SK-N-SH (cell line): Measurements from ENCODE around the gene KRT9. TPM values are rescaled to one million over a fixed set of nuclear protein-coding genes. Genes with fewer than 3 reads are reported as not detected.
"Not testable (repeated sequence)": the region's sequence is repeated elsewhere in the genome, so short reads cannot be mapped to it uniquely, and the experiment has no call there.

Source experiments
- CTCF ChIA-PET: fragments of 300-600, 350-600 bp; formaldehyde crosslinking; extraction: SDS; loops from one replicate; lab custom pipeline; 2021; lab: Yijun Ruan, JAX
- POLR2A ChIA-PET: fragments of 350-600 bp; sonication (Branson Sonifier 250); formaldehyde crosslinking; extraction: SDS; loops from one replicate; lab custom pipeline; 2020; ENCODE audit warnings: antibody characterized with exemption, inconsistent platforms; lab: Yijun Ruan, JAX
- DNase-seq: peaks from one replicate; pipeline ENCODE4 v3.0.0; 2012
- H2AFZ ChIP-seq: fragments of 200-600 bp; sonication (generic); 2 replicates; pipeline ENCODE4 v1.8.1; 2016; ENCODE audit warnings: antibody characterized with exemption, mild to moderate bottlenecking, low read depth
- H3F3A ChIP-seq: fragments of 200-600 bp; sonication (generic); replicated peaks from 2 replicates; pipeline ENCODE3; 2016; ENCODE audit warnings: antibody characterized with exemption, mild to moderate bottlenecking; ENCODE audit not compliant: insufficient read depth
- H3K27ac ChIP-seq, 2 experiments: fragments of 200-500 bp in 1 of 2; fragments of 200-600 bp in 1 of 2; sonication (Bioruptor generic) in 1 of 2; sonication (generic), shearing (Covaris generic) in 1 of 2; 2 replicates each; pipeline versions ENCODE4 v1.5.1 to v1.6.1; 2014 to 2016; ENCODE audit warnings: low read depth in 2 of 2, inconsistent platforms in 1 of 2, low read length in 1 of 2, mild to moderate bottlenecking in 1 of 2, mixed read lengths in 1 of 2
- H3K27me3 ChIP-seq: fragments of 200-600 bp; sonication (generic), shearing (Covaris generic); 2 replicates; pipeline ENCODE4 v1.6.1; 2016; ENCODE audit warnings: mixed run types; ENCODE audit not compliant: insufficient read depth
- H3K36me3 ChIP-seq, 2 experiments: fragments of 200-500 bp in 1 of 2; fragments of 200-600 bp in 1 of 2; sonication (Bioruptor generic) in 1 of 2; sonication (generic) in 1 of 2; replicated peaks in 1 of 2; 2 replicates each; pipeline versions ENCODE3 to v1.5.1; 2014 to 2016; ENCODE audit warnings: low read length in 1 of 2, mild to moderate bottlenecking in 1 of 2; ENCODE audit not compliant: insufficient read depth in 2 of 2, control insufficient read depth in 1 of 2
- H3K4me1 ChIP-seq, 2 experiments: fragments of 200-500 bp in 1 of 2; fragments of 200-600 bp in 1 of 2; sonication (Bioruptor generic) in 1 of 2; sonication (generic), shearing (Covaris generic) in 1 of 2; 2 replicates each; pipeline versions ENCODE4 v1.5.1 to v1.6.1; 2014 to 2016; ENCODE audit warnings: low read depth in 1 of 2, low read length in 1 of 2, mixed run types in 1 of 2; ENCODE audit not compliant: insufficient read depth in 2 of 2, control insufficient read depth in 1 of 2
- H3K4me2 ChIP-seq: fragments of 200-600 bp; sonication (generic), shearing (Covaris generic); 2 replicates; pipeline ENCODE4 v1.6.1; 2017; ENCODE audit warnings: mixed run types
- H3K4me3 ChIP-seq, 2 experiments: fragments of 200-500 bp in 1 of 2; fragments of 200-600 bp in 1 of 2; sonication (Bioruptor generic) in 1 of 2; sonication (generic), shearing (Covaris generic) in 1 of 2; 2 replicates each; pipeline versions ENCODE4 v1.5.1 to v1.8.1; 2014 to 2016; ENCODE audit warnings: low read depth in 2 of 2, inconsistent platforms in 1 of 2, low read length in 1 of 2, mild to moderate bottlenecking in 1 of 2, mixed read lengths in 1 of 2, moderate library complexity in 1 of 2
- H3K79me2 ChIP-seq: fragments of 200-600 bp; sonication (generic); 2 replicates; pipeline ENCODE4 v1.8.1; 2017; ENCODE audit warnings: mild to moderate bottlenecking; ENCODE audit not compliant: insufficient read depth
- H3K9ac ChIP-seq: fragments of 200-600 bp; sonication (generic); 2 replicates; pipeline ENCODE4 v1.6.1; 2017; ENCODE audit warnings: mixed run types
- H3K9me2 ChIP-seq: fragments of 200-600 bp; sonication (generic); 2 replicates; pipeline ENCODE4 v1.6.1; 2017; ENCODE audit warnings: mixed run types
- H3K9me3 ChIP-seq: fragments of 200-600 bp; sonication (generic); 2 replicates; pipeline ENCODE4 v1.6.1; 2017; ENCODE audit warnings: mixed run types, mild to moderate bottlenecking, moderate library complexity
- H4K20me1 ChIP-seq: fragments of 200-600 bp; sonication (generic); 2 replicates; pipeline ENCODE4 v1.6.1; 2017; ENCODE audit warnings: mild to moderate bottlenecking, mixed run types; ENCODE audit not compliant: insufficient read depth
- CHD2 ChIP-seq: fragments of 150-350 bp; IDR thresholded peaks from 2 replicates; pipeline ENCODE4 v1.6.1; 2018; ENCODE audit warnings: low read length; ENCODE audit not compliant: partially characterized antibody
- ELF1 ChIP-seq: IDR thresholded peaks from 2 replicates; pipeline ENCODE4 v1.4.0; 2012
- EP300 ChIP-seq, 2 experiments: IDR thresholded peaks; 2 replicates each; pipeline versions ENCODE4 v1.4.0 to v1.6.1; 2012; ENCODE audit warnings: borderline replicate concordance in 1 of 2, low read depth in 1 of 2, low read length in 1 of 2
- FOSL2 ChIP-seq: IDR thresholded peaks from 2 replicates; pipeline ENCODE4 v1.4.0; 2012; ENCODE audit warnings: low read depth, mild to moderate bottlenecking, moderate library complexity, borderline replicate concordance
- FOXJ3 ChIP-seq: sonication (generic); formaldehyde crosslinking; IDR thresholded peaks from 2 replicates; pipeline ENCODE4 v1.5.1; 2020; ENCODE audit warnings: mild to moderate bottlenecking, missing genetic modification reagents
- FOXM1 ChIP-seq: IDR thresholded peaks from 2 replicates; pipeline ENCODE4 v1.4.0; 2012; ENCODE audit warnings: low read depth, mild to moderate bottlenecking
- GATA2 ChIP-seq: sonication (generic); formaldehyde crosslinking; IDR thresholded peaks from 2 replicates; pipeline ENCODE4 v1.5.0; 2020; ENCODE audit warnings: mild to moderate bottlenecking, missing genetic modification reagents
- JUND ChIP-seq: IDR thresholded peaks from 2 replicates; pipeline ENCODE4 v1.4.0; 2012
- NFIC ChIP-seq: IDR thresholded peaks from 2 replicates; pipeline ENCODE4 v1.4.0; 2012; ENCODE audit warnings: borderline replicate concordance
- NRF1 ChIP-seq: IDR thresholded peaks from 2 replicates; pipeline ENCODE4 v1.6.1; 2012; ENCODE audit warnings: low read depth, mild to moderate bottlenecking, low read length
- RAD21 ChIP-seq: IDR thresholded peaks from 2 replicates; pipeline ENCODE4 v1.6.1; 2012; ENCODE audit warnings: mild to moderate bottlenecking, low read length
- RCOR1 ChIP-seq: fragments of 150-350 bp; IDR thresholded peaks from 2 replicates; pipeline ENCODE4 v1.6.1; 2017; ENCODE audit warnings: antibody characterized with exemption, low read length
- TEAD4 ChIP-seq: IDR thresholded peaks from 2 replicates; pipeline ENCODE4 v1.4.0; 2012; ENCODE audit warnings: mild to moderate bottlenecking, borderline replicate concordance; ENCODE audit not compliant: insufficient read depth
- USF1 ChIP-seq: IDR thresholded peaks from 2 replicates; pipeline ENCODE4 v1.4.0; 2012; ENCODE audit warnings: low read depth, borderline replicate concordance
- ZBTB33 ChIP-seq: IDR thresholded peaks from 2 replicates; pipeline ENCODE4 v1.4.0; 2012; ENCODE audit warnings: low read depth, borderline replicate concordance
- WGBS: methylation state at CpG from one replicate; pipeline ENCODE4 v1.1.6; 2017; ENCODE audit warnings: low lambda C conversion rate; 5-methylcytosine and 5-hydroxymethylcytosine counted together
- polyA plus RNA-seq, 3 experiments: library from polyadenylated mRNA; depleted of rRNA; stranded (reverse); fragments of >200 nt; gene quantifications; 2 replicates each; pipeline ENCODE4 v1.2.3, GENCODE V29; 2012
- TF ChIP-seq, protein P1 (sequence below): fragments of 200-600 bp; sonication (generic); IDR thresholded peaks from 2 replicates; pipeline ENCODE4 v1.6.1; 2017; ENCODE audit warnings: antibody characterized with exemption, mild to moderate bottlenecking, moderate library complexity

KRT9 gene
- polyA plus RNA-seq, 1 of the 3 experiments (the other 2 are of a cell fraction) = not detected

- TF ChIP-seq EP300 (IDR thresholded peaks at IDR 0.05; ENCODE audit: borderline replicate concordance in 1 of 2, low read depth in 1 of 2, low read length in 1 of 2) (no peak), CHD2 (no peak), RAD21 (no peak), FOXM1 (no peak)
Observed at GRCh38 chr17:41617698-41618097, 45.8 kb upstream of the KRT9 start (continued).

- Histone ChIP-seq H3K4me2 (no peak overlapping the region), H3K4me3 (no peak overlapping the region), H3K9me3 (no peaks in the 10 kb centered on the region), H3K36me3 (no peaks in the 10 kb centered on the region), H3K4me1 (peaks cover 0 to 14% of the 10 kb centered on the region in 2 experiments; a peak in 1 of 4 replicates), H3K79me2 (no peaks in the 10 kb centered on the region), H3K9ac (no peak overlapping the region), H3F3A (no peaks in the 10 kb centered on the region), H3K27me3 (no peaks in the 10 kb centered on the region), H3K27ac (no peak overlapping the region), H4K20me1 (no peaks in the 10 kb centered on the region), H3K9me2 (no peaks in the 10 kb centered on the region), H2AFZ (no peak overlapping the region)
- CTCF ChIA-PET = interaction anchor here (1.2 to 1.6 kb wide), 2 partner anchors 31 to 69 kb away, joined by 3 to 7 read pairs; no protein-coding TSS in a partner anchor
- TF ChIP-seq USF1 (no peak), FOXJ3 (CRISPR knock-in tag) (no peak), TEAD4 (no peak), NRF1 (no peak), NFIC (no peak), GATA2 (CRISPR knock-in tag) (no peak), JUND (no peak), ELF1 (no peak), FOSL2 (no peak), FOXM1 (no peak), EP300 (IDR thresholded peaks at IDR 0.05; ENCODE audit: borderline replicate concordance in 1 of 2, low read depth in 1 of 2, low read length in 1 of 2) (no peak), RAD21 (no peak), ZBTB33 (no peak), RCOR1 (no peak)
- TF ChIP-seq, protein P1, sequence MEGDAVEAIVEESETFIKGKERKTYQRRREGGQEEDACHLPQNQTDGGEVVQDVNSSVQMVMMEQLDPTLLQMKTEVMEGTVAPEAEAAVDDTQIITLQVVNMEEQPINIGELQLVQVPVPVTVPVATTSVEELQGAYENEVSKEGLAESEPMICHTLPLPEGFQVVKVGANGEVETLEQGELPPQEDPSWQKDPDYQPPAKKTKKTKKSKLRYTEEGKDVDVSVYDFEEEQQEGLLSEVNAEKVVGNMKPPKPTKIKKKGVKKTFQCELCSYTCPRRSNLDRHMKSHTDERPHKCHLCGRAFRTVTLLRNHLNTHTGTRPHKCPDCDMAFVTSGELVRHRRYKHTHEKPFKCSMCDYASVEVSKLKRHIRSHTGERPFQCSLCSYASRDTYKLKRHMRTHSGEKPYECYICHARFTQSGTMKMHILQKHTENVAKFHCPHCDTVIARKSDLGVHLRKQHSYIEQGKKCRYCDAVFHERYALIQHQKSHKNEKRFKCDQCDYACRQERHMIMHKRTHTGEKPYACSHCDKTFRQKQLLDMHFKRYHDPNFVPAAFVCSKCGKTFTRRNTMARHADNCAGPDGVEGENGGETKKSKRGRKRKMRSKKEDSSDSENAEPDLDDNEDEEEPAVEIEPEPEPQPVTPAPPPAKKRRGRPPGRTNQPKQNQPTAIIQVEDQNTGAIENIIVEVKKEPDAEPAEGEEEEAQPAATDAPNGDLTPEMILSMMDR = no peak
- POLR2A ChIA-PET = no interaction called here
- WGBS = 33% methylated on average over 3 of the region's 3 CpGs
- no peak for DNase-seq
Observed at GRCh38 chr17:41617136-41617535, 45.3 kb upstream of the KRT9 start.

GRCh38 chr17:41616486-41616885 is 44.6 kb upstream of the KRT9 start:
- DNase-seq, H3K4me2 ChIP-seq, H4K20me1 ChIP-seq, H3K9me3 ChIP-seq, POLR2A ChIA-PET, H3K27ac ChIP-seq, H3K36me3 ChIP-seq, H3K4me3 ChIP-seq, H2AFZ ChIP-seq, H3K9ac ChIP-seq, H3K79me2 ChIP-seq, H3F3A ChIP-seq, H3K27me3 ChIP-seq, H3K9me2 ChIP-seq: not testable (repeated sequence)
- WGBS = 35% methylated on average over 4 of the region's 4 CpGs
- H3K4me1 ChIP-seq = peaks cover 0 to 14% of the 10 kb centered on the region in 2 experiments; a peak in 1 of 4 replicates
- CTCF ChIA-PET = interaction anchor here (1.2 to 1.6 kb wide), 2 partner anchors 32 to 68 kb away, joined by 3 to 7 read pairs; no protein-coding TSS in a partner anchor
